CD4-positive, alpha-beta memory T cell (primary cell): ENCODE results near the gene PPP1R27. TPM values are rescaled to one million over a fixed set of nuclear protein-coding genes. Genes with fewer than 3 reads are reported as not detected.

Experiments used
- CTCF ChIA-PET: fragments of 350-600 bp; sonication (Branson Sonifier 250); formaldehyde crosslinking; loops from one replicate; lab custom pipeline; 2021; ENCODE audit warnings: inconsistent platforms; ENCODE audit not compliant: partially characterized antibody; lab: Charles Lee
- POLR2A ChIA-PET: fragments of 350-600 bp; sonication (Branson Sonifier 250); formaldehyde crosslinking; loops from one replicate; lab custom pipeline; 2021; ENCODE audit not compliant: partially characterized antibody; lab: Charles Lee
- DNase-seq, 5 donors: peaks; one replicate each; pipeline versions ENCODE4 v3.0.0 to v3.0.0-alpha.2; 2020 to 2022; ENCODE audit warnings: mixed read lengths in 1 of 5
- H3K27ac ChIP-seq: one replicate; pipeline ENCODE4 v1.7.0; 2013; ENCODE audit warnings: low read depth, low read length
- H3K27me3 ChIP-seq: 2 replicates; pipeline ENCODE4 v1.7.0; 2013; ENCODE audit warnings: mild to moderate bottlenecking, low read length, moderate library complexity; ENCODE audit not compliant: insufficient read depth
- H3K36me3 ChIP-seq: 2 replicates; pipeline ENCODE4 v1.7.0; 2013; ENCODE audit warnings: mild to moderate bottlenecking, low read length, moderate library complexity; ENCODE audit not compliant: insufficient read depth
- H3K4me1 ChIP-seq: 2 replicates; pipeline ENCODE4 v1.7.0; 2013; ENCODE audit warnings: mild to moderate bottlenecking, low read length, moderate library complexity; ENCODE audit not compliant: insufficient read depth
- H3K4me3 ChIP-seq, 2 donors: one replicate each; pipeline ENCODE4 v1.7.0; 2013; ENCODE audit warnings: low read length in 2 of 2, mild to moderate bottlenecking in 1 of 2
- H3K9me3 ChIP-seq, 2 donors: one replicate each; pipeline ENCODE4 v1.7.0; 2013; ENCODE audit warnings: low read length in 2 of 2, control low read depth in 1 of 2; ENCODE audit not compliant: control insufficient read depth in 1 of 2
- H3K27ac Mint-ChIP-seq, 7 donors: one replicate each; pipeline ENCODE4 v1.8.0; 2020 to 2021; ENCODE audit warnings: mixed read lengths in 7 of 7, mild to moderate bottlenecking in 6 of 7, inconsistent platforms in 3 of 7, moderate library complexity in 3 of 7
- H3K27me3 Mint-ChIP-seq, 2 donors: one replicate each; pipeline ENCODE4 v1.8.0; 2020 to 2021; ENCODE audit warnings: mixed read lengths in 2 of 2
- H3K36me3 Mint-ChIP-seq, 2 donors: one replicate each; pipeline ENCODE4 v1.8.0; 2020 to 2021; ENCODE audit warnings: mixed read lengths in 2 of 2, inconsistent platforms in 1 of 2, mild to moderate bottlenecking in 1 of 2
- H3K4me1 Mint-ChIP-seq, 4 donors: one replicate each; pipeline ENCODE4 v1.8.0; 2020 to 2021; ENCODE audit warnings: mixed read lengths in 4 of 4, mild to moderate bottlenecking in 1 of 4
- H3K4me3 Mint-ChIP-seq, 8 donors: one replicate each; pipeline ENCODE4 v1.8.0; 2020 to 2021; ENCODE audit warnings: mixed read lengths in 8 of 8, mild to moderate bottlenecking in 7 of 8, moderate library complexity in 6 of 8, inconsistent platforms in 3 of 8
- H3K9me3 Mint-ChIP-seq, 8 donors: one replicate each; pipeline ENCODE4 v1.8.0; 2020 to 2021; ENCODE audit warnings: mixed read lengths in 8 of 8, mild to moderate bottlenecking in 5 of 8, inconsistent platforms in 3 of 8, moderate library complexity in 1 of 8
- intact Hi-C: fragments of 100-400 bp; cut with micrococcal nuclease; formaldehyde crosslinking; loops from one replicate; pipeline ENCODE4 v1.15.1; 2023
- polyA plus RNA-seq, 2 donors: library from polyadenylated mRNA; unstranded; fragments of 300-500 nt; fragmentation: Illumina TruSeq; gene quantifications; one replicate each; pipeline ENCODE4 v1.2.3, GENCODE V29; 2021
- total RNA-seq, 2 experiments: library from RNA; stranded (reverse); gene quantifications; one replicate each; pipeline ENCODE4 v1.2.3, GENCODE V29; 2021

Gene PPP1R27
- total and polyA plus RNA-seq, 4 experiments from 2014 or later: 0.18 TPM; not detected in 3

DNA sequence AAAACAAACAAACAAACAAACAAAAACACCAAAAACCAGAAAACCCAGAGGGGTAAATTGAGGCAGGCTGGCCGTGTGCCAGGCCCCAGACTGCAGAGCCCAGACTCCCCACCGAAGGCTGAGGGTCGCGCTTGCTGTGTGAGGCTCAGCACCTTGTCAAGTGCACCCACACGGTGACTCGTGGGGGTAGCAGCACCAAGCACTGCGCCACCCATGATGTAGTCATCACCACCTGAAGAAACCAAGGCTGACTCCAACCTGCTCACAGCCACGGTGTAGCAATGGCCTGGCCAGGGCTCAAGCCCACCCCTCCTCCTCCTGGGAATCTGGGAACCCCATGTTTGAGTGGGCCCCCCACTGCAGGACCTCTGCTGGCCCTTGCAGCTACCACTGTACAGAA is 13.7 kb downstream of the PPP1R27 start:
- DNase-seq: no peak
- Histone ChIP-seq H3K36me3 (no peaks in the 10 kb centered on the region), H3K27me3 (no peaks in the 10 kb centered on the region), H3K27ac (no peak overlapping the region), H3K4me1 (peaks cover 6% of the 10 kb centered on the region), H3K4me3 (no peak overlapping the region), H3K9me3 (no peaks in the 10 kb centered on the region)
- Mint-ChIP-seq H3K4me1 (peaks cover 2 to 5% (median 3%) of the 10 kb centered on the region in 4 donors), H3K27ac (no peak overlapping the region), H3K36me3 (peaks cover 3 to 6% of the 10 kb centered on the region in 2 donors), H3K4me3 (no peak overlapping the region), H3K27me3 (peaks cover 0 to 2% of the 10 kb centered on the region in 2 donors), H3K9me3 (no peaks in the 10 kb centered on the region)
- POLR2A ChIA-PET: no interaction called here
- intact Hi-C loops: no loop called here
- CTCF ChIA-PET: no interaction called here

DNA sequence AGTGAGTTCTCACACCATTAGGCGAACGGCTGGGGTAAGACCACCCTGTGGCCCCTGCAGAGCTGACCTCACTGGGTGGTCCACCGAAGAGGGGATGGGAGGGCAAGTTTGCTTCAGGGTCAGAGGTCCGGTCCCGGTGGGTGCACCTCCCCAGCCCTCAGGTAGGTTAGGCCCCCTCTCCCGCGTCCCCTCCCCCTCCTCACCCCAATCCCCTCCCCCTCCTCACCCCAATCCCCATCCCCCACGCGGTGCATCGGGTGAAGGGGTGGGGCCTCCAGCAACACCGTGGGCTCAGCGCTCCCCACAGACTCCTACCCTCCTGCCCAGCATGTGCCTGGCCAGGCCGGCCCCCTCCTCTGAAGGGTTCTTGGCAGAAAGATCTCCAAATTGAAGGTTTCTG is 15.1 kb downstream of the PPP1R27 start:
- Mint-ChIP-seq H3K36me3 (peaks cover 0 to 6% of the 10 kb centered on the region in 2 donors), H3K27ac (no peak overlapping the region), H3K9me3 (no peaks in the 10 kb centered on the region), H3K4me3 (no peak overlapping the region), H3K27me3 (peaks cover 0 to 2% of the 10 kb centered on the region in 2 donors), H3K4me1 (peaks cover 0 to 2% (median 0%) of the 10 kb centered on the region in 4 donors)
- H3K4me3 ChIP-seq: no peak overlapping the region
- DNase-seq: peak in 1 of 5 donors; percentile 4
- intact Hi-C loops: no loop called here
- H3K9me3 ChIP-seq: no peaks in the 10 kb centered on the region
- no peak overlapping the region for H3K27ac ChIP-seq
- H3K36me3 ChIP-seq: no peaks in the 10 kb centered on the region
- CTCF ChIA-PET: no interaction called here
- H3K4me1 ChIP-seq: peaks cover 6% of the 10 kb centered on the region
- no peaks in the 10 kb centered on the region for H3K27me3 ChIP-seq
- POLR2A ChIA-PET: no interaction called here

DNA sequence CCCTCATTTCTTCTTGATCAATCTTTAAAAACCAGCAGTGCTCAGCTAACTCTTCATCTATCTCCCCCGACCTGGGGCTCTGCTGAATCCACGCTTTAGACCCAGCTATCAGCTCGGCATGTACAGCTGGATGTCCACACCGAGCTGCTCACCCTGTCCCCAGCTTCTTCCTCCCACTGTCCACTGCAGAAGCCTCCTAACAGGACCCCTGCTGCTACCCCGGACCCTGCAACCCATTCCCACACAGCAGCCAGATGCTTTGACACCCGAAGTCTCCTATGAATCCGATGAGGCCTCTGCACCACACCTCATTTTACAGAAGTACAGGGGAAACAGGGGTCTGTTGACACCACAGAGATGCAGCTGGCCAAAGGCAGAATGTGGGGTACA is 17.1 kb downstream of the PPP1R27 start:
- H3K27me3 ChIP-seq: no peaks in the 10 kb centered on the region
- Mint-ChIP-seq H3K36me3 (peaks cover 0 to 3% of the 10 kb centered on the region in 2 donors), H3K27ac (no peak overlapping the region), H3K4me3 (no peak overlapping the region), H3K9me3 (no peaks in the 10 kb centered on the region), H3K4me1 (peaks cover 0 to 2% (median 0%) of the 10 kb centered on the region in 4 donors), H3K27me3 (peaks cover 0 to 2% of the 10 kb centered on the region in 2 donors)
- no peaks in the 10 kb centered on the region for H3K9me3 ChIP-seq
- peak in 1 of 5 donors; percentile 27 for DNase-seq
- CTCF ChIA-PET: no interaction called here
- intact Hi-C loops: no loop called here
- H3K4me1 ChIP-seq: peaks cover 6% of the 10 kb centered on the region
- no peaks in the 10 kb centered on the region for H3K36me3 ChIP-seq
- no peak overlapping the region for H3K27ac ChIP-seq
- no peak overlapping the region for H3K4me3 ChIP-seq
- POLR2A ChIA-PET: no interaction called here

DNA sequence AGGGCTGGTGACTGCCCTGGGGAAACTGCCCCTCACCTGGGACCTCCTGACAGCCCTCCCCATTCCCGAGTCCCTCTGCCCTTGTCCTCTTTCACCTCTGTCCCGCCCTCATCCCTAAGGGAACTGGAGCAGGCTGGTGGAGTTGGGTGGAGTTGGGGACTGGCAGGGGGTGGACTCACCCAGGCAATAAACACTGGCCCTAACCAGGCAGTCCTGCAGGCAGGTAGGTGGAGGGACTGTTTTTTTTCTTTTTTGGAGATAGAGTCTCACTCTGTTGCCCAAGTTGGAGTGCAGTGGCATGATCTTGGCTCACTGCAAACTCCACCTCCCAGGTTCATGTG is 19.2 kb downstream of the PPP1R27 start:
- POLR2A ChIA-PET: no interaction called here
- Mint-ChIP-seq H3K9me3 (no peaks in the 10 kb centered on the region), H3K4me1 (peaks cover 0 to 2% (median 0%) of the 10 kb centered on the region in 4 donors)

DNA sequence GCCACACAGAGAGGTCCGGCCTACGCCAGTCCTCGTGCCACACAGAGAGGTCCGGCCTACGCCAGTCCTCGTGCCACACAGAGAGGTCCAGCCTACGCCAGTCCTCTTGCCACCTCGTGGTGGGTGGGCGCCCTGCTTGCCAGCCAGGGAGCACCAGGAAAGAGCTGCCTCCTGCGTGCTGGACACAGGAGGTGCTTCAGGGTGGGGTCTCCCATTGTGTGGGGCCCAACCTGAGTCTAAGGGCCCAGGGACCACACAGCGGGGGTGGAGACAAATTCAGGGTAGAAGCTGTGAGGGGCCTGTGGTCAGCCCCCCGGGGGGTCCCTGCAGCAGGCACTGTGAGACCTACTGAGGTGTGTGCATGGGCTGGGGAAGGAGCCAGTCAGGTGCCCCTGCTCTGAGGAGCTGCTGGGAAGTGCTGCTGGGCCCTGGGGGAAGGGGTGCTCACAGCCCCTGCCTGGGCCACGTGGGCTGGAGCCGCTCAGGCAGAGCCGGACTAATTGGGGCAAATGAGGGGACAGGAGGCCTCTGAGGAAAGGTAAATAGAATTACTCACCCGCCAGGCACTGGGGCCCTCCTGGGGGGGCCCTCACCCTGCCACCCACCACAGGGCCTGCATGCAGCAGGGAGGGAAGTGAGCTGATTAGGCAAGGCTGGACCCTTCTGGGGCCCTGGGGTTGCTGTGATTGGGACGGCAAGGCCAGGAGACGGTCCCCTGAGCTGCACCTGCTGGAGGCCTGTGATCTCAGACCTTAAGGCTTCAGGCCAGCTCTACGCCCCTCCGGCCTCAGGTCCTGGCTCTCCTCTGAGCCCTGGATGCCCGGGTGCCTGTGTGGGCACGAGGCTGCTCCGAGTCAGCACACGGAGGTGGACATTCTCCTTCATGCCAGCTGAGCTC is 19.9 kb downstream of the PPP1R27 start:
- no peaks in the 10 kb centered on the region for H3K9me3 Mint-ChIP-seq
- no peaks in the 10 kb centered on the region for H3K27me3 ChIP-seq
- no peaks in the 10 kb centered on the region for H3K9me3 ChIP-seq
- no peak for DNase-seq
- ChIA-PET POLR2A (no interaction called here), CTCF (no interaction called here)
- H3K4me3 ChIP-seq: no peak overlapping the region
- peaks cover 0 to 2% (median 0%) of the 10 kb centered on the region in 4 donors for H3K4me1 Mint-ChIP-seq
- peaks cover 4 to 5% of the 10 kb centered on the region in 2 donors for H3K27me3 Mint-ChIP-seq
- H3K4me3 Mint-ChIP-seq: no peak overlapping the region
- no peak overlapping the region for H3K27ac ChIP-seq
- H3K36me3 ChIP-seq: no peaks in the 10 kb centered on the region
- H3K4me1 ChIP-seq: no peaks in the 10 kb centered on the region
- intact Hi-C loops: no loop called here
- H3K36me3 Mint-ChIP-seq: no peaks in the 10 kb centered on the region
- H3K27ac Mint-ChIP-seq: no peak overlapping the region

More for the DNA sequence above, 19.2 kb downstream of the PPP1R27 start:
- Histone ChIP-seq H3K27me3 (no peaks in the 10 kb centered on the region), H3K4me1 (no peaks in the 10 kb centered on the region), H3K4me3 (no peak overlapping the region), H3K36me3 (no peaks in the 10 kb centered on the region), H3K9me3 (no peaks in the 10 kb centered on the region), H3K27ac (no peak overlapping the region)
- no peak for DNase-seq
- H3K27me3 Mint-ChIP-seq: peaks cover 0 to 2% of the 10 kb centered on the region in 2 donors
- H3K4me3 Mint-ChIP-seq: no peak overlapping the region
- H3K27ac Mint-ChIP-seq: no peak overlapping the region
- CTCF ChIA-PET: no interaction called here
- H3K36me3 Mint-ChIP-seq: no peaks in the 10 kb centered on the region
- intact Hi-C loops: no loop called here

DNA sequence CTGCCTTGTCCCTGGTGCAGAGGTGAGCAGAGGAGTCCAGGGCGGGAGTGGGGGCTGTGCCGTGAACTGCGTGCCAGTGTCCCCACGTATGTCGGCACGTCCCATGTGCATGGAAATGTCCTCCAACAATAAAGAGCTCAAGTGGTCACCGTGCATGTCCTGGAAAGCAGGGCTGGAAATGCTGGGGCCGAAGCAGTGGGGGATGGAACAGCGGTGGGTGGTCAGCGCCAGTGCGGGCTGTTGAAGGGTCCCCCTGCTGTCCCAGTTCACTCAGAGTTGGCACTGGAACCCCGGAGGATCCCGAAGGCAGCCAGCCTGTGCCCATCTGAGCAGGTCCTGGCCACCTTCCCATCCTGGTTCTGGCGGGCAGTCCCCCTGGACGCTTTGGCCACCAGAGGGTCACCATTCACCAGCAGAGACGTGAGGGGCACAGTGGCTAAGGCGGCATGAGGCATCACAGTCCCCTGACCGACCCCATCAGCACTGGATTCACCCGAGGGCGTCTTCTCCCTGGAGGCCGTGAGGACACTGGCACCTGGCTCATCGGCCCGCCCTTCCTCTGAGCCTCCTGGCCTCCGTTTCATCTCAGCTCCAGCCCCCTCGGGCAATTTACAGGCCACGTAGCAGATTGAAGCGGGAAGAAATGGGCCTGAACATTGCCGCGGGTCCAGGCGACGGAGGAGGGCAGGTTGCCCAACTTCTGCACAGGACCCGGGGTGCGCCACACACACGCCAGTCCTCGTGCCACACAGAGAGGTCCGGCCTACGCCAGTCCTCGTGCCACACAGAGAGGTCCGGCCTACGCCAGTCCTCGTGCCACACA is 20.8 kb downstream of the PPP1R27 start:
- no peak overlapping the region for H3K27ac Mint-ChIP-seq
- CTCF ChIA-PET: no interaction called here
- Histone ChIP-seq H3K4me1 (no peaks in the 10 kb centered on the region), H3K27me3 (no peaks in the 10 kb centered on the region), H3K36me3 (no peaks in the 10 kb centered on the region), H3K9me3 (no peaks in the 10 kb centered on the region), H3K4me3 (no peak overlapping the region), H3K27ac (no peak overlapping the region)
- peaks cover 0 to under 1% (median 0%) of the 10 kb centered on the region in 4 donors for H3K4me1 Mint-ChIP-seq
- H3K36me3 Mint-ChIP-seq: no peaks in the 10 kb centered on the region
- intact Hi-C loops: no loop called here
- POLR2A ChIA-PET: no interaction called here
- no peaks in the 10 kb centered on the region for H3K9me3 Mint-ChIP-seq
- H3K4me3 Mint-ChIP-seq: no peak overlapping the region
- H3K27me3 Mint-ChIP-seq: peaks cover 9 to 11% of the 10 kb centered on the region in 2 donors
- DNase-seq: no peak

DNA sequence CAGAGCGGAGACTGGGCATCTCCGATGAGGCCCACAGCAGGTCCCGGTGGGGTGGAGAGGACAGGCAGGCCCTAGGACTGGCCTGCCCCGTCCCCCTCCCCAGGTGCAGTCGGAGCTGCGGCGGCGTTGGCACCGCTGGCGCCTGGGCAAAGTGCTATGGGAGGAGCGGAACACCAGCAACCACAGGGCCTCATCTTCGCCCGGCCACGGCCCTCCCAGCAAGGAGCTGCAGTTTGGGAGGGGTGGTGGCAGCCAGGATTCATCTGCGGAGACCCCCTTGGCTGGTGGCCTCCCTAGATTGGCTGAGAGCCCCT is 21.5 kb downstream of the PPP1R27 start:
- H3K27ac ChIP-seq: no peak overlapping the region
- POLR2A ChIA-PET: no interaction called here
- Mint-ChIP-seq H3K27me3 (peaks cover 10 to 15% of the 10 kb centered on the region in 2 donors), H3K27ac (no peak overlapping the region), H3K4me3 (no peak overlapping the region), H3K9me3 (no peaks in the 10 kb centered on the region), H3K36me3 (no peaks in the 10 kb centered on the region), H3K4me1 (no peaks in the 10 kb centered on the region)
- no peaks in the 10 kb centered on the region for H3K27me3 ChIP-seq
- no peaks in the 10 kb centered on the region for H3K9me3 ChIP-seq
- no peak overlapping the region for H3K4me3 ChIP-seq
- no peak for DNase-seq
- intact Hi-C loops: no loop called here
- no peaks in the 10 kb centered on the region for H3K36me3 ChIP-seq
- no peaks in the 10 kb centered on the region for H3K4me1 ChIP-seq
- CTCF ChIA-PET: no interaction called here
